ENCODE data around the gene RAB29.

DNA sequence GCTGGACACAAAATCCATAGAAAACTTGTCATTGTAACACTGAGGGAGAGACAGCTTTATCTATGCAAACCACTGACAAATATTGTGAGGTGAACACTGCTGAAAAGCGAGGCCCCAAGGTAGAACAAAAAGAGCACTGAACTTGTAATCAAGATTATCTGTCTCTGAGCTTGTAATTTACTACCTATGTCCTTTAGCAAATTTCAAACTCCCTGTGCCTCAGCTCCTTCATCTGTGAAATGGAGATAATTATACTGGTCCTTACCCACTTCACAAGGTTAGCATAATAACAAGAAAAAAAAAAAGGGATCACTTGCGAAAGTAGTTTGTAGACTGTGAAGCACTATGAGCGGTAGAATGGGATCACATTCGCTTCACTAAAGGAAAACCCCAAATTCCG is 20.4 kb downstream of the RAB29 start:
- TF ChIP-seq, protein P1, sequence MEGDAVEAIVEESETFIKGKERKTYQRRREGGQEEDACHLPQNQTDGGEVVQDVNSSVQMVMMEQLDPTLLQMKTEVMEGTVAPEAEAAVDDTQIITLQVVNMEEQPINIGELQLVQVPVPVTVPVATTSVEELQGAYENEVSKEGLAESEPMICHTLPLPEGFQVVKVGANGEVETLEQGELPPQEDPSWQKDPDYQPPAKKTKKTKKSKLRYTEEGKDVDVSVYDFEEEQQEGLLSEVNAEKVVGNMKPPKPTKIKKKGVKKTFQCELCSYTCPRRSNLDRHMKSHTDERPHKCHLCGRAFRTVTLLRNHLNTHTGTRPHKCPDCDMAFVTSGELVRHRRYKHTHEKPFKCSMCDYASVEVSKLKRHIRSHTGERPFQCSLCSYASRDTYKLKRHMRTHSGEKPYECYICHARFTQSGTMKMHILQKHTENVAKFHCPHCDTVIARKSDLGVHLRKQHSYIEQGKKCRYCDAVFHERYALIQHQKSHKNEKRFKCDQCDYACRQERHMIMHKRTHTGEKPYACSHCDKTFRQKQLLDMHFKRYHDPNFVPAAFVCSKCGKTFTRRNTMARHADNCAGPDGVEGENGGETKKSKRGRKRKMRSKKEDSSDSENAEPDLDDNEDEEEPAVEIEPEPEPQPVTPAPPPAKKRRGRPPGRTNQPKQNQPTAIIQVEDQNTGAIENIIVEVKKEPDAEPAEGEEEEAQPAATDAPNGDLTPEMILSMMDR (IDR thresholded peaks at IDR 0.05) = no peak
- no peak for TF ChIP-seq EZH2 (IDR thresholded peaks at IDR 0.05; ENCODE audit: borderline replicate concordance, insufficient read depth, low read depth, low read length, poor library complexity, severe bottlenecking)

Data from B cell (primary cell).